IMR-90 (cell line): Measurements from ENCODE around the gene MAOA.

ENCODE experiments used
- CHD1 ChIP-seq: IDR thresholded peaks from 2 replicates; pipeline ENCODE4 v1.6.1; 2012; ENCODE audit warnings: low read depth, low read length, improper control_type of control experiment
- FOS ChIP-seq: fragments of 150-350 bp; IDR thresholded peaks from 2 replicates; pipeline ENCODE4 v1.6.1; 2016; ENCODE audit warnings: low read depth, low read length
- MAFK ChIP-seq: IDR thresholded peaks from 2 replicates; pipeline ENCODE4 v1.6.1; 2012; ENCODE audit warnings: low read depth, low read length, improper control_type of control experiment
- NFE2L2 ChIP-seq: fragments of 150-350 bp; IDR thresholded peaks from 2 replicates; pipeline ENCODE4 v1.6.1; 2016; ENCODE audit warnings: low read depth, mild to moderate bottlenecking, low read length
- POLR2A ChIP-seq: IDR thresholded peaks from 2 replicates; pipeline ENCODE4 v1.6.1; 2012; ENCODE audit warnings: mild to moderate bottlenecking, low read depth, low read length
- RAD21 ChIP-seq: IDR thresholded peaks from 2 replicates; pipeline ENCODE4 v1.6.1; 2012; ENCODE audit warnings: low read length, improper control_type of control experiment
- TF ChIP-seq, protein P1 (sequence below): conservative IDR thresholded peaks from 2 replicates; pipeline ENCODE4 v1.5.1; 2012; ENCODE audit warnings: mild to moderate bottlenecking, low read depth, low read length, improper control_type of control experiment

- TF ChIP-seq FOS (no peak), POLR2A (no peak), CHD1 (no peak), RAD21 (no peak), MAFK (no peak), NFE2L2 (no peak)
- TF ChIP-seq, protein P1, sequence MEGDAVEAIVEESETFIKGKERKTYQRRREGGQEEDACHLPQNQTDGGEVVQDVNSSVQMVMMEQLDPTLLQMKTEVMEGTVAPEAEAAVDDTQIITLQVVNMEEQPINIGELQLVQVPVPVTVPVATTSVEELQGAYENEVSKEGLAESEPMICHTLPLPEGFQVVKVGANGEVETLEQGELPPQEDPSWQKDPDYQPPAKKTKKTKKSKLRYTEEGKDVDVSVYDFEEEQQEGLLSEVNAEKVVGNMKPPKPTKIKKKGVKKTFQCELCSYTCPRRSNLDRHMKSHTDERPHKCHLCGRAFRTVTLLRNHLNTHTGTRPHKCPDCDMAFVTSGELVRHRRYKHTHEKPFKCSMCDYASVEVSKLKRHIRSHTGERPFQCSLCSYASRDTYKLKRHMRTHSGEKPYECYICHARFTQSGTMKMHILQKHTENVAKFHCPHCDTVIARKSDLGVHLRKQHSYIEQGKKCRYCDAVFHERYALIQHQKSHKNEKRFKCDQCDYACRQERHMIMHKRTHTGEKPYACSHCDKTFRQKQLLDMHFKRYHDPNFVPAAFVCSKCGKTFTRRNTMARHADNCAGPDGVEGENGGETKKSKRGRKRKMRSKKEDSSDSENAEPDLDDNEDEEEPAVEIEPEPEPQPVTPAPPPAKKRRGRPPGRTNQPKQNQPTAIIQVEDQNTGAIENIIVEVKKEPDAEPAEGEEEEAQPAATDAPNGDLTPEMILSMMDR: no peak
Measured at GRCh38 chrX:43720082-43720481, 64.0 kb downstream of the MAOA start.
